ENCODE results near the gene PPP2R1B.

DNA sequence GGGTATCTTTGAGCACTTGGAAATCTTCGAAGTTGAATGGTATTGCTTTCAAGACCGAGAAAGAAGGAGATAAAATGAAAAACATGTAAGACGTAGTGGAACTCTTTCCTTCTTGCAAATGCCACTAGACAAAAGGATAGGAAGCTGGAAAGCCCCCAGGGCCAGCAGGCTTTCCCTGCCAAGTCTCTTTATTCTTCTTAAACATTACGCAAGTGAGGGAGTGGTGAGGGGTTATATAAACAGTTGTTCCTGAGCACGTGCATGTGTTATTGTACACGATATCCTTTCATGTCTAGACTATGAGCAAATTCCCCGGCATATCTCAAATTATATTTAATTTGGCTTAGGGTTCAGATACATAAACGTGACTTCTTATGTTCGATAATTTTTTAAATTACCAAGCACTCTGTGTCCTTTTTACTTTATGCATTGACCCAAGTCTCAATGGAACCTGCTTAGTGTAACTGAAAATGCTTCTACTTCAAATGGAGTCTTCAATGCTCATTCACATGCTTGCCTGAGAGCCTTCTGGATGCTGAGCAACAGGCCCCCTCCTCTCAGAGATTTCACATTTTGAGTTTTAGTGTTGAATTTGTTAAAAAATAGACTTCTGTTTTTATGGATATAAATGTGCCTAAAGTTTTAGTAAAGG lies 59.0 kb downstream of the PPP2R1B start:
- TF ChIP-seq FOXM1 (IDR thresholded peaks at IDR 0.05; ENCODE audit: borderline replicate concordance, low read depth), result no peak
- TF ChIP-seq, protein P1, sequence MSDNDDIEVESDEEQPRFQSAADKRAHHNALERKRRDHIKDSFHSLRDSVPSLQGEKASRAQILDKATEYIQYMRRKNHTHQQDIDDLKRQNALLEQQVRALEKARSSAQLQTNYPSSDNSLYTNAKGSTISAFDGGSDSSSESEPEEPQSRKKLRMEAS (IDR thresholded peaks at IDR 0.05), result no peak
- no peak for TF ChIP-seq EP300 (IDR thresholded peaks at IDR 0.05; ENCODE audit: borderline replicate concordance)
- TF ChIP-seq YY1 (IDR thresholded peaks at IDR 0.05; ENCODE audit: low read depth), result no peak
- TF ChIP-seq TAF1 (IDR thresholded peaks at IDR 0.05; ENCODE audit: low read depth), result no peak
- no peak for TF ChIP-seq RAD21 (IDR thresholded peaks at IDR 0.05; ENCODE audit: low read depth)
- no peak for TF ChIP-seq CREB1 (IDR thresholded peaks at IDR 0.05; ENCODE audit: low read depth)
